GM12874 (cell line): ENCODE results near the gene GRXCR2.

Source experiments
- CTCF ChIP-seq: IDR thresholded peaks from 2 replicates; pipeline ENCODE4 v1.5.1; 2011; ENCODE audit warnings: low read depth, mild to moderate bottlenecking, control low read depth, low read length, moderate library complexity; ENCODE audit not compliant: insufficient read depth

The GRXCR2 gene

GRCh38 chr5:145887217-145887616 is 14.4 kb upstream of the GRXCR2 start:
- TF ChIP-seq CTCF: no peak

- TF ChIP-seq CTCF: no peak
Observed at GRCh38 chr5:145874765-145875164, 2.0 kb upstream of the GRXCR2 start.

GRCh38 chr5:145872486-145872885 is 328 bp downstream of the GRXCR2 start:
- no peak for TF ChIP-seq CTCF

GRCh38 chr5:145869753-145870152 is 3.1 kb downstream of the GRXCR2 start:
- no peak for TF ChIP-seq CTCF

GRCh38 chr5:145867806-145868205 is 5.0 kb downstream of the GRXCR2 start:
- TF ChIP-seq CTCF: no peak

GRCh38 chr5:145863003-145863402 is 9.8 kb downstream of the GRXCR2 start:
- TF ChIP-seq CTCF: no peak

- TF ChIP-seq CTCF: no peak
Observed at GRCh38 chr5:145859897-145860296, 12.9 kb downstream of the GRXCR2 start.

- TF ChIP-seq CTCF: no peak
Observed at GRCh38 chr5:145859453-145859852, 13.4 kb downstream of the GRXCR2 start.
